H1 (cell line): ENCODE results near the gene PCDHA9. TPM values are rescaled to one million over a fixed set of nuclear protein-coding genes. Genes with fewer than 3 reads are reported as not detected.

ENCODE experiments used
- TCF12 ChIP-seq: IDR thresholded peaks from 2 replicates; pipeline ENCODE4 v1.6.1; 2011; ENCODE audit warnings: low read depth, mild to moderate bottlenecking, low read length
- polyA plus RNA-seq, 7 experiments: library from polyadenylated mRNA; depleted of rRNA in 3 of 7; stranded (reverse) in 5 of 7; unstranded in 2 of 7; fragments of >200 nt in 5 of 7; fragments of 200-250 nt in 2 of 7; gene quantifications; 1 replicate in 5 of 7; 2 replicates in 1 of 7; 4 replicates in 1 of 7; pipeline versions ENCODE4 v1.2.1 to v1.2.3, GENCODE V29; 2011 to 2013; ENCODE audit warnings: missing spikeins in 2 of 7, mixed read lengths in 2 of 7
- total RNA-seq: library from RNA; stranded (reverse); fragmentation: NEBNext Ultra II Directional; extraction: Animal tissue kit (Norgen Biotek cat#: 25700); gene quantifications from 2 replicates; pipeline ENCODE4 v1.2.1, GENCODE V29; 2021

PCDHA9 gene
- total and polyA plus RNA-seq, 2 of the 8 experiments (the other 6 are each of a cell fraction or from before 2014, with no cell fraction given) = 0.12 to 0.28 TPM

DNA sequence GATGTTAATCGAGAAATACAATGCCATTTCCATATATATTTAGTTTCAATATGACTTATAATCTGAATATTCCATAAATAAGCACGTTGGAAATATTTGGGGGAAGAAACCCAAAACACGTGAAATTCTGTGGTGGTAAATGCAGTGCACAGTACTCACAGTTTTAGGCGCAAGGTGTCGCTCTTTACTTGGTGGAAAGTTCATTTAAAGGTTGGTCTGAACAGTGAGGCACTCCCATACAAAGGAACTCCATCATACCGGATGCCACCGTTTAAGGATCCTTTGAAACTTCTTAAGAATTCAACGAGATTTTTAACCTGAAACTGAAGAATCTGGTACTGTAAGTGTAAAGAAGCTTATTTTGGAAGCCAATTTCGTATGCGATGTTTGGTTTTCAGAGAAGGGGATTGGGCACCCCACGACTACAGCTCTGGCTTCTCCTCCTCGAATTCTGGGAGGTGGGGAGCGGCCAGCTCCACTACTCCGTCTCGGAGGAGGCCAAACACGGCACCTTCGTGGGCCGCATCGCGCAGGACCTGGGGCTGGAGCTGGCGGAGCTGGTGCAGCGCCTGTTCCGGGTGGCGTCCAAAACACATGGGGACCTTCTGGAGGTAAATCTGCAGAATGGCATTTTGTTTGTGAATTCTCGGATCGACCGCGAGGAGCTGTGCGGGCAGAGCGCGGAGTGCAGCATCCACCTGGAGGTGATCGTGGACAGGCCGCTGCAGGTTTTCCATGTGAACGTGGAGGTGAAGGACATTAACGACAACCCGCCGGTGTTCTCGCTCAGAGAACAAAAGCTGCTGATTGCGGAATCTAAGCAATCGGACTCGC lies 20.8 kb downstream of the PCDHA9 start, which contains the start of gene PCDHA11 (continued):
- TF ChIP-seq TCF12 = no peak
